PC-3 (cell line): Measurements from ENCODE around the gene GSDME.

ENCODE experiments used
- CTCF ChIP-seq: fragments of 300-600 bp; sonication (generic); conservative IDR thresholded peaks from 2 replicates; pipeline ENCODE4 v1.5.1; 2017; ENCODE audit warnings: antibody characterized with exemption, low read depth, mild to moderate bottlenecking, low read length
- EZH2 ChIP-seq: fragments of 300-600 bp; sonication (generic); IDR thresholded peaks from one replicate; pipeline ENCODE4 v1.6.1; 2017; ENCODE audit warnings: antibody characterized with exemption, mild to moderate bottlenecking, low read length; ENCODE audit not compliant: unreplicated experiment

- TF ChIP-seq CTCF: no peak
- no peak for TF ChIP-seq EZH2
These were observed 40.0 kb downstream of the GSDME start for GRCh38 chr7:24717247-24717622.
